Panc1 (cell line): ENCODE measurements around the gene GOLGA6A. TPM values are rescaled to one million over a fixed set of nuclear protein-coding genes. Genes with fewer than 3 reads are reported as not detected.

Source experiments
- ATAC-seq: fragments of 200-7000 bp; cut with Tn5 transposase; 2 replicates; pipeline ENCODE4 v1.9.1; 2020; ENCODE audit warnings: mild to moderate bottlenecking, moderate library complexity
- BruUV-seq: library from RNA; stranded (reverse); fragments of 400-500 nt; replicated peaks from 2 replicates; lab custom pipeline; 2021; lab: Mats Ljungman, UMichigan
- CTCF ChIA-PET: fragments of 300-600 bp; sonication (Branson Sonifier 250); formaldehyde crosslinking; loops from one replicate; lab custom pipeline; 2022; ENCODE audit warnings: antibody characterized with exemption; lab: Charles Lee
- POLR2A ChIA-PET: fragments of 300-600 bp; sonication (Branson Sonifier 250); formaldehyde crosslinking; loops from one replicate; lab custom pipeline; 2022; ENCODE audit warnings: antibody characterized with exemption; lab: Charles Lee
- DNase-seq: peaks from one replicate; pipeline ENCODE4 v3.0.0-alpha.2; 2010; ENCODE audit warnings: low read depth, low spot score
- H3K27ac ChIP-seq: 2 replicates; pipeline ENCODE4 v1.5.1; 2011; ENCODE audit warnings: mild to moderate bottlenecking, low read length, inconsistent platforms
- H3K27me3 ChIP-seq: fragments of 200-500 bp; sonication (Bioruptor generic); 2 replicates; pipeline ENCODE4 v1.6.0; 2014; ENCODE audit warnings: low read length, inconsistent platforms; ENCODE audit not compliant: control insufficient read depth, insufficient read depth
- H3K36me3 ChIP-seq: fragments of 200-500 bp; sonication (Bioruptor generic); 2 replicates; pipeline ENCODE4 v1.5.1; 2014; ENCODE audit warnings: inconsistent platforms, mild to moderate bottlenecking, low read length, moderate library complexity; ENCODE audit not compliant: control insufficient read depth, insufficient read depth
- H3K4me1 ChIP-seq: 2 replicates; pipeline ENCODE4 v1.5.1; 2011; ENCODE audit warnings: inconsistent platforms, mild to moderate bottlenecking, low read length, moderate library complexity; ENCODE audit not compliant: control insufficient read depth, insufficient read depth
- H3K4me3 ChIP-seq, 2 experiments: 2 replicates each; pipeline ENCODE4 v1.5.1; 2011 to 2012; ENCODE audit warnings: low read depth in 2 of 2, low read length in 2 of 2, mild to moderate bottlenecking in 2 of 2, inconsistent platforms in 1 of 2, moderate library complexity in 1 of 2
- H3K9me3 ChIP-seq: fragments of 200-500 bp; sonication (Bioruptor generic); 2 replicates; pipeline ENCODE4 v1.5.1; 2014; ENCODE audit warnings: low read depth, mild to moderate bottlenecking, inconsistent platforms, low read length, moderate library complexity; ENCODE audit not compliant: control insufficient read depth, insufficient read depth
- CTCF ChIP-seq: fragments of 450-650 bp; IDR thresholded peaks from 2 replicates; pipeline ENCODE4 v1.5.1; 2017; ENCODE audit warnings: mild to moderate bottlenecking
- POLR2AphosphoS5 ChIP-seq: IDR thresholded peaks from 2 replicates; pipeline ENCODE4 v1.6.1; 2012; ENCODE audit warnings: mild to moderate bottlenecking, low read depth, low read length, moderate library complexity
- REST ChIP-seq, 2 experiments: IDR thresholded peaks; 2 replicates each; pipeline ENCODE4 v1.6.1; 2011 to 2012; ENCODE audit warnings: low read depth in 2 of 2, control low read depth in 1 of 2, low read length in 1 of 2, mild to moderate bottlenecking in 1 of 2, moderate library complexity in 1 of 2; ENCODE audit not compliant: insufficient read depth in 1 of 2
- SIN3A ChIP-seq: IDR thresholded peaks from 2 replicates; pipeline ENCODE4 v1.6.1; 2012; ENCODE audit warnings: low read depth, mild to moderate bottlenecking, low read length, moderate library complexity, borderline replicate concordance; ENCODE audit not compliant: insufficient read depth
- TCF7L2 ChIP-seq: IDR thresholded peaks from 2 replicates; pipeline ENCODE4 v1.6.1; 2011; ENCODE audit warnings: mild to moderate bottlenecking, low read depth, low read length, inconsistent platforms
- in situ Hi-C: cut with HindIII; loops from 2 replicates; pipeline ENCODE4 v1.10.0; 2016; ENCODE audit warnings: low sequenced_read_pairs, low pct_unique_long_range_greater_than_20kb
- intact Hi-C: fragments of 100-400 bp; cut with micrococcal nuclease; formaldehyde crosslinking; loops from one replicate; pipeline ENCODE4 v1.10.0; 2022; ENCODE audit not compliant: unreplicated experiment
- total RNA-seq: library from RNA; stranded (reverse); gene quantifications from one replicate; pipeline ENCODE4 v1.2.1, GENCODE V29; 2021; ENCODE audit not compliant: unreplicated experiment

GOLGA6A gene
- total RNA-seq, 1 experiment from 2014 or later, result 0.05 TPM

- Histone ChIP-seq H3K4me1 (peaks cover 7% of the 10 kb centered on the region; the same call in 1 of the 2 replicates), H3K27me3 (peaks cover 2% of the 10 kb centered on the region), H3K9me3 (no peaks in the 10 kb centered on the region), H3K4me3 (no peak overlapping the region), H3K36me3 (no peaks in the 10 kb centered on the region), H3K27ac (no peak overlapping the region)
- in situ Hi-C loops (no loop called here), intact Hi-C loops (no loop called here)
- POLR2A ChIA-PET, result no interaction called here
- TF ChIP-seq TCF7L2 (no peak), POLR2AphosphoS5 (no peak), SIN3A (no peak)
- ATAC-seq (no peak), DNase-seq (no peak)
- no TSS peak for BruUV-seq
- CTCF ChIA-PET, result interaction anchor here (0.6 to 0.8 kb wide), 2 partner anchors 184 to 371 kb away, joined by 3 to 6 read pairs; no protein-coding TSS in a partner anchor
Measured at GRCh38 chr15:74123658-74124057, 41.3 kb upstream of the GOLGA6A start.

- ATAC-seq (no peak), DNase-seq (no peak)
- TF ChIP-seq POLR2AphosphoS5 (no peak), SIN3A (no peak), TCF7L2 (no peak), CTCF (no peak), REST (IDR thresholded peaks at IDR 0.05; ENCODE audit: insufficient read depth in 1 of 2, low read depth in 2 of 2, low read length in 1 of 2) (no peak)
- ChIA-PET CTCF (interaction anchor here (0.6 to 1.2 kb wide), 2 partner anchors 69 to 372 kb away, joined by 3 read pairs; no protein-coding TSS in a partner anchor), POLR2A (no interaction called here)
- Histone ChIP-seq H3K9me3 (no peaks in the 10 kb centered on the region), H3K4me1 (peaks cover 2% of the 10 kb centered on the region; the same call in 1 of the 2 replicates), H3K27ac (no peak overlapping the region), H3K27me3 (peaks cover 2% of the 10 kb centered on the region), H3K36me3 (no peaks in the 10 kb centered on the region), H3K4me3 (no peak overlapping the region)
- no TSS peak for BruUV-seq
- intact Hi-C loops (no loop called here), in situ Hi-C loops (no loop called here)
Measured at GRCh38 chr15:74123131-74123429, 40.7 kb upstream of the GOLGA6A start.

GRCh38 chr15:74122403-74123130 is 40.2 kb upstream of the GOLGA6A start:
- H3K36me3 ChIP-seq, result no peaks in the 10 kb centered on the region
- ATAC-seq (no peak), DNase-seq (no peak)
- H3K27ac ChIP-seq, result no peak overlapping the region
- H3K9me3 ChIP-seq, result no peaks in the 10 kb centered on the region
- no peaks in the 10 kb centered on the region; the same call in 1 of the 2 replicates for H3K4me1 ChIP-seq
- intact Hi-C loops (no loop called here), in situ Hi-C loops (no loop called here)
- no TSS peak for BruUV-seq
- peaks cover 2% of the 10 kb centered on the region for H3K27me3 ChIP-seq
- H3K4me3 ChIP-seq, result no peak overlapping the region
- TF ChIP-seq POLR2AphosphoS5 (no peak), TCF7L2 (no peak), SIN3A (no peak), REST (IDR thresholded peaks at IDR 0.05; ENCODE audit: insufficient read depth in 1 of 2, low read depth in 2 of 2, low read length in 1 of 2) (no peak), CTCF (no peak)
- POLR2A ChIA-PET, result no interaction called here
- CTCF ChIA-PET, result interaction anchor here (1.2 kb wide), 1 partner anchor 68 kb away, joined by 3 read pairs; no protein-coding TSS in a partner anchor
